PC-3 (cell line): ENCODE measurements around the gene C7orf33. TPM values are rescaled to one million over a fixed set of nuclear protein-coding genes. Genes with fewer than 3 reads are reported as not detected.

Experiments
- ATAC-seq: fragments of 200-7000 bp; cut with Tn5 transposase; 2 replicates; pipeline ENCODE4 v1.9.1; 2020; ENCODE audit warnings: mild to moderate bottlenecking, moderate library complexity
- Bru-seq: library from RNA; stranded (reverse); fragments of 400-500 nt; gene quantifications from one replicate; lab custom pipeline; 2021; lab: Mats Ljungman, UMichigan
- BruChase-seq, 2 experiments: library from RNA; stranded (reverse); fragments of 400-500 nt; gene quantifications; one replicate each; lab custom pipeline; 2021; lab: Mats Ljungman, UMichigan
- BruUV-seq: library from RNA; stranded (reverse); fragments of 400-500 nt; replicated peaks from 2 replicates; lab custom pipeline; 2021; lab: Mats Ljungman, UMichigan
- CTCF ChIA-PET: fragments of 300-600 bp; sonication (Branson Sonifier 250); formaldehyde crosslinking; loops from one replicate; lab custom pipeline; 2022; ENCODE audit warnings: antibody characterized with exemption; lab: Charles Lee
- POLR2A ChIA-PET: fragments of 300-600 bp; sonication (Branson Sonifier 250); formaldehyde crosslinking; loops from one replicate; lab custom pipeline; 2022; ENCODE audit warnings: antibody characterized with exemption; ENCODE audit not compliant: unreplicated experiment; lab: Charles Lee
- DNase-seq: peaks from one replicate; pipeline ENCODE4 v3.0.0-alpha.2; 2015
- H2AFZ ChIP-seq: fragments of 300-600 bp; sonication (generic); 2 replicates; pipeline ENCODE4 v1.6.0; 2016; ENCODE audit warnings: antibody characterized with exemption, low read length
- H3F3A ChIP-seq: fragments of 300-600 bp; sonication (generic); one replicate; pipeline ENCODE4 v1.6.0; 2017; ENCODE audit warnings: antibody characterized with exemption, low read length, control low read depth, mild to moderate bottlenecking; ENCODE audit not compliant: unreplicated experiment
- H3K27ac ChIP-seq: fragments of 300-600 bp; sonication (generic); 2 replicates; pipeline ENCODE4 v1.5.1; 2016; ENCODE audit warnings: mild to moderate bottlenecking, low read length
- H3K27me3 ChIP-seq: fragments of 300-600 bp; sonication (generic); 2 replicates; pipeline ENCODE4 v1.6.1; 2016; ENCODE audit warnings: low read length, mixed read lengths
- H3K36me3 ChIP-seq: fragments of 300-600 bp; sonication (generic); 2 replicates; pipeline ENCODE4 v1.6.1; 2016; ENCODE audit warnings: low read depth, mixed run types, low read length, mixed read lengths
- H3K4me1 ChIP-seq: fragments of 300-600 bp; sonication (generic); 2 replicates; pipeline ENCODE4 v1.5.1; 2016; ENCODE audit warnings: low read length; ENCODE audit not compliant: insufficient read depth
- H3K4me2 ChIP-seq: fragments of 300-600 bp; sonication (generic); 2 replicates; pipeline ENCODE4 v1.6.0; 2016; ENCODE audit warnings: low read length
- H3K4me3 ChIP-seq: fragments of 300-600 bp; sonication (generic); 2 replicates; pipeline ENCODE4 v1.5.1; 2016; ENCODE audit warnings: mild to moderate bottlenecking, low read length, mixed read lengths
- H3K79me2 ChIP-seq: fragments of 300-600 bp; sonication (generic); 2 replicates; pipeline ENCODE4 v1.6.1; 2017; ENCODE audit warnings: low read length, mixed read lengths
- H3K9ac ChIP-seq: fragments of 300-600 bp; sonication (generic); 2 replicates; pipeline ENCODE4 v1.6.0; 2016; ENCODE audit warnings: mild to moderate bottlenecking, low read length
- H3K9me2 ChIP-seq: fragments of 300-600 bp; sonication (generic); replicated peaks from 2 replicates; pipeline ENCODE4 v1.6.1; 2016; ENCODE audit warnings: mixed run types, low read length, mixed read lengths
- H3K9me3 ChIP-seq: fragments of 300-600 bp; sonication (generic); 2 replicates; pipeline ENCODE4 v1.6.1; 2016; ENCODE audit warnings: low read length, mixed read lengths
- H4K20me1 ChIP-seq: fragments of 300-600 bp; sonication (generic); 2 replicates; pipeline ENCODE4 v1.6.1; 2016; ENCODE audit warnings: low read length, mixed read lengths
- EZH2 ChIP-seq: fragments of 300-600 bp; sonication (generic); IDR thresholded peaks from one replicate; pipeline ENCODE4 v1.6.1; 2017; ENCODE audit warnings: antibody characterized with exemption, mild to moderate bottlenecking, low read length; ENCODE audit not compliant: unreplicated experiment
- EZH2phosphoT487 ChIP-seq: fragments of 300-600 bp; sonication (generic); IDR thresholded peaks from 2 replicates; pipeline ENCODE4 v1.6.1; 2018; ENCODE audit warnings: mild to moderate bottlenecking, antibody characterized with exemption, low read length, borderline replicate concordance
- intact Hi-C: fragments of 100-400 bp; cut with micrococcal nuclease; formaldehyde crosslinking; loops from 2 replicates; pipeline ENCODE4 v1.9.0; 2023
- long read RNA-seq: library from polyadenylated mRNA; unstranded; transcript quantifications from one replicate; pipeline ENCODE4 v2.0.0, GENCODE V29; 2021; ENCODE audit not compliant: unreplicated experiment
- total RNA-seq: library from RNA; depleted of rRNA; stranded (reverse); fragments of >200 nt; gene quantifications from 2 replicates; pipeline ENCODE4 v1.2.3, GENCODE V29; 2014; rRNA removed
- TF ChIP-seq, protein P1 (sequence below): fragments of 300-600 bp; sonication (generic); conservative IDR thresholded peaks from 2 replicates; pipeline ENCODE4 v1.5.1; 2017; ENCODE audit warnings: antibody characterized with exemption, low read depth, mild to moderate bottlenecking, low read length

The C7orf33 gene, protein sequence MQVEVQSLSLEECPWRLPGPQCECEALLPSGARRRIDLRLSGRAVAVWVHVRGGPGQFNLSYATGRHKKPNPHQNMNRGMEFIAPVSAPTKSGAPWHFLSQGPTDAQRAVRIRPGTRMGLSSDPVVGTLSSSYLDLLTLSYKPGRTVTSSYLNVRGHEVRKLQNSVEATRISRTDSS
- total RNA-seq: not detected in 2 replicates
- Bru-seq, nascent RNA: not detected
- BruChase-seq, experiment 1, labeled RNA remaining after a 6-hour chase: not detected
- BruChase-seq, experiment 2, labeled RNA remaining after a 2-hour chase: not detected
- long read RNA-seq: 0 reads

DNA sequence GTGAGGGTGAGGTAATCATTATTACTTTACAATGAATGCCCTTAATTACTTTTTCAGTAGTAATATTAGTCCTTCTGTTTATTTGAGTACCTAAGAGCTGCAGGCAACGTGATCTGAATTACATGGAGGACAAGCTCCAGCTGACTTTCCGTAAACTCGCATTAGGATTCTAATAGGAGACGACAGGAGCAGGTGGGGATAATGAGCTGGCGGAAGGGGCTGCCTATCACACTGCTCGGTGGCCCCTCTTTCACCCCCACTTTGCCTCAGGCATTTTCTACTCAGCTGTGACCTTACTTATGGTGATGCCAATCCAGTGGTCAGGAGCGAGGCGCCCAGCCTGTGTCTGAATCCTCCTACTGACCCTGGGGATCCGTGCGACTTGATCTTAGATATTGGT is at the start of gene C7orf33:
Gene C7orf33 (plus strand): TSS at position 296 of the 400 bp plus-strand sequence. CDS start 160 bp downstream, outside the sequence.
- TF ChIP-seq EZH2phosphoT487: no peak
- no TSS peak for BruUV-seq
- POLR2A ChIA-PET: no interaction called here

DNA sequence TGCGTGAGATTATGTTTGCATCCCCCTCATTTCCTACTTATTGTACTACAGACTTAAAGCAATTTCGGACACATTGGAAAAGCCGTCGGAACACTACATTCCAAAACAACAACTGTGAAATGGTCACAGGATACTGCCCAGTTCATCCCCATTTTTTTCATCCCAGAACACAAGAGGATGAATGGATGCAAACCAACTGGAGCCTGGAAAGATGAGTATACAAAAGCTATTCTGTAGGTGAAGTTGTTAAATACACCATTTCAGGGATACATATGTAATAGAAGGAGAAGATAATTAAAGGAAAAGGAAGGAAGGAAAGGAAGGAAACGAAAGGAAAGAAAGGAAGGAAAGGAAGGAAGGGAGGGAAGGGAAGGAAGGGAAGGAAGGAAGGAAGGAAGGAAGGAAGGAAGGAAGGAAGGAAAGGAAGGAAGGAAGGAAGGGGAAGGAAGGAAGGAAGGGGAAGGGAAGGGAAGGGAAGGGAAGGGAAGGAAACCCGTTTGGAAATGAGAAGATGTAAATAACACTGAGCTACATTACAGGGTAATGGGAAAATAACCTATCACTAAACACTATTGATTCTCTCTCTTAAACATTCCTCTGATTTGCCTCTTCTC is 48.6 kb upstream of the C7orf33 start:
- Histone ChIP-seq H3K27ac (no peak overlapping the region), H3K9ac (no peak overlapping the region), H3K4me2 (no peak overlapping the region), H3K36me3 (no peaks in the 10 kb centered on the region), H4K20me1 (no peaks in the 10 kb centered on the region), H3K4me1 (peaks cover 11% of the 10 kb centered on the region; the same call in 1 of the 2 replicates), H2AFZ (no peak overlapping the region), H3K4me3 (no peak overlapping the region), H3K27me3 (peaks cover 10% of the 10 kb centered on the region; the same call in 1 of the 2 replicates), H3K79me2 (no peaks in the 10 kb centered on the region), H3K9me2 (no peaks in the 10 kb centered on the region), H3F3A (no peaks in the 10 kb centered on the region), H3K9me3 (no peaks in the 10 kb centered on the region)
- TF ChIP-seq, protein P1, sequence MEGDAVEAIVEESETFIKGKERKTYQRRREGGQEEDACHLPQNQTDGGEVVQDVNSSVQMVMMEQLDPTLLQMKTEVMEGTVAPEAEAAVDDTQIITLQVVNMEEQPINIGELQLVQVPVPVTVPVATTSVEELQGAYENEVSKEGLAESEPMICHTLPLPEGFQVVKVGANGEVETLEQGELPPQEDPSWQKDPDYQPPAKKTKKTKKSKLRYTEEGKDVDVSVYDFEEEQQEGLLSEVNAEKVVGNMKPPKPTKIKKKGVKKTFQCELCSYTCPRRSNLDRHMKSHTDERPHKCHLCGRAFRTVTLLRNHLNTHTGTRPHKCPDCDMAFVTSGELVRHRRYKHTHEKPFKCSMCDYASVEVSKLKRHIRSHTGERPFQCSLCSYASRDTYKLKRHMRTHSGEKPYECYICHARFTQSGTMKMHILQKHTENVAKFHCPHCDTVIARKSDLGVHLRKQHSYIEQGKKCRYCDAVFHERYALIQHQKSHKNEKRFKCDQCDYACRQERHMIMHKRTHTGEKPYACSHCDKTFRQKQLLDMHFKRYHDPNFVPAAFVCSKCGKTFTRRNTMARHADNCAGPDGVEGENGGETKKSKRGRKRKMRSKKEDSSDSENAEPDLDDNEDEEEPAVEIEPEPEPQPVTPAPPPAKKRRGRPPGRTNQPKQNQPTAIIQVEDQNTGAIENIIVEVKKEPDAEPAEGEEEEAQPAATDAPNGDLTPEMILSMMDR: no peak
- TF ChIP-seq EZH2phosphoT487 (no peak), EZH2 (no peak)
- intact Hi-C loops: no loop called here
- CTCF ChIA-PET: no interaction called here
- BruUV-seq: no TSS peak
- ATAC-seq (no peak), DNase-seq (no peak)
- POLR2A ChIA-PET: no interaction called here

More for the DNA sequence above, at the start of gene C7orf33:
- intact Hi-C loops: no loop called here
- no peaks in the 10 kb centered on the region for H4K20me1 ChIP-seq
- DNase-seq (no peak), ATAC-seq (no peak)
- no peaks in the 10 kb centered on the region for H3K4me1 ChIP-seq
- no peaks in the 10 kb centered on the region for H3K79me2 ChIP-seq
- CTCF ChIA-PET: no interaction called here
- no peaks in the 10 kb centered on the region for H3F3A ChIP-seq
- H3K27me3 ChIP-seq: peaks cover 8% of the 10 kb centered on the region; the same call in 1 of the 2 replicates
- H3K4me2 ChIP-seq: no peak within 1 kb of the TSS
- no peaks in the 10 kb centered on the region for H3K9me3 ChIP-seq
- no peak within 1 kb of the TSS for H3K27ac ChIP-seq
- no peaks in the 10 kb centered on the region for H3K36me3 ChIP-seq
- no peak within 1 kb of the TSS for H3K9ac ChIP-seq
- no peaks in the 10 kb centered on the region for H3K9me2 ChIP-seq
- H3K4me3 ChIP-seq: no peak within 1 kb of the TSS
- H2AFZ ChIP-seq: no peak within 1 kb of the TSS

DNA sequence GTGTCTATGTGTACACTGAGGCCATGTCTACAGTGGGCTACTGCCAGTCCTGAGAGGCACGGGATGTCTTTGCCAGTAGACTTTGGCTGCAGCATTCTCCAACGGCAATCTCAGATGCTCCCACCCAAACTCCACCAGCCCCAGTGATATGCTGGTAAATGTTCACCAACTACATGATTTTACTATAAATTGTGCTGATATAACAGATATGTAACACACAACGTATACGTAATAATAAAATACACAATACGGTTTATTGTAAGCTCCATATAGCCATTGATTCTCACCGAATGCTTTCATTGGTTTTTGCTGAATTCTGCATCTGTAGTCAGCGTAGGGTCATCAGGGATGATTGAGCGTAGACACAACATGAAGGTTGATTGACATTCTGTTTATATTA is 47.3 kb upstream of the C7orf33 start:
- no TSS peak for BruUV-seq
- Histone ChIP-seq H3K4me1 (peaks cover 11% of the 10 kb centered on the region; the same call in 1 of the 2 replicates), H3K4me3 (no peak overlapping the region), H3K27me3 (no peaks in the 10 kb centered on the region), H3K27ac (no peak overlapping the region), H3K9ac (no peak overlapping the region), H3K79me2 (no peaks in the 10 kb centered on the region), H4K20me1 (no peaks in the 10 kb centered on the region), H3K9me3 (no peaks in the 10 kb centered on the region), H3F3A (no peaks in the 10 kb centered on the region), H3K36me3 (no peaks in the 10 kb centered on the region), H3K9me2 (no peaks in the 10 kb centered on the region), H3K4me2 (no peak overlapping the region), H2AFZ (no peak overlapping the region)
- no peak for ATAC-seq
- POLR2A ChIA-PET: no interaction called here
- CTCF ChIA-PET: interaction anchor here (0.7 kb wide), 1 partner anchor 297 kb away, joined by 3 read pairs; no protein-coding TSS in a partner anchor
- intact Hi-C loops: no loop called here
- TF ChIP-seq, protein P1: no peak
- DNase-seq: no peak
